Stimulated activated naive CD4-positive, alpha-beta T cell (primary cell): ENCODE results near the gene SYT12.

Experiments used
- DNase-seq, 6 experiments: peaks; one replicate each; lab custom pipeline; 2025; lab: John Stamatoyannopoulos, UW

Gene SYT12

DNA sequence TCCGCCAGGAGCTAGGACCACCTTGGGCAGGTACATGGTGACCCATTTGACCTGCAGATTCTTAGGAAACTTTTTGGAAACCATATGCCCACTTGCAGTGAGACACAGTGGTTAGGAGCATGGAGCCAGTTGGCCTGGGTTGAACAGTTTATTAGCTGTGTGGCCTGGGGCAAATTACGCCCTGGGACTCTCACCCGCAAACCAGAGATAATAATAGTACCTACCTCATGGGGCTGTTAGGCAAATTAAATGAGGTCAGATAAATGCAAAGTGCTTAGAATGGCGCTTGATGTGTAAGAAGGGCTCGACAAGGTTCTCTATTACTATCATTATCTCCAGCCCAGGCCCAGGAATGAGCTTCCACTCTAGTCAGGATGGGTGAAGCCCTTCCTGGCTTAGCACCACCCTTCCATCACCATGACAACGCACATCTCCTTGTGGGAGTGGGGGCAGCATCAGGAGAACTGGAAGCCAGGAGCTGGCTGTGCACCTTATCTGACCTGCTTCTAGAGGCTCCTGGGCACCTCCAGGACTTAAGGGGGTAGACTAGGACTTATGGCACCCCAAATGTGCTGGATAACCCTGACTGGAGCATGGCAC, 5.1 kb downstream of the SYT12 start:
- no peak for DNase-seq

DNA sequence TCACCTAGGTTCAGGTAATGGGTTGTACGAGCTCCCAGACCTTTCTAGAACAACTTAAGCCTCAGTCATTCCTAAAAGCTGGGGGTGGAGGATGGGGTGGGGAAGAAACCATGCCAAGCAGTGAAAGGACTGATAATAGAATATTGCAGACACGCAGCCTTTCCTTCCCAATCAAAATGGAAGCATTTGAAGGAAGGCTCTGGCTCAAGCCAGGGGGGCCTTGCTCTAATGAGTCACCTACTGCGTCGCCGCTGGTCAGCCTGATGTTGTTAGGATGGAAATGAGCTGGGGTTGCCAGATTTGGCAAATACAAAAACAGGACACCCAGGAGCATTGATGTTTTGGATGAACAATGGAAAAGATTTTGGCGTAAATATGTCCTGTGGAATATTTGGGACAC, 6.2 kb downstream of the SYT12 start:
- DNase-seq: no peak

- DNase-seq: no peak
Measured at GRCh38 chr11:67030976-67031375, 8.0 kb downstream of the SYT12 start.

DNA sequence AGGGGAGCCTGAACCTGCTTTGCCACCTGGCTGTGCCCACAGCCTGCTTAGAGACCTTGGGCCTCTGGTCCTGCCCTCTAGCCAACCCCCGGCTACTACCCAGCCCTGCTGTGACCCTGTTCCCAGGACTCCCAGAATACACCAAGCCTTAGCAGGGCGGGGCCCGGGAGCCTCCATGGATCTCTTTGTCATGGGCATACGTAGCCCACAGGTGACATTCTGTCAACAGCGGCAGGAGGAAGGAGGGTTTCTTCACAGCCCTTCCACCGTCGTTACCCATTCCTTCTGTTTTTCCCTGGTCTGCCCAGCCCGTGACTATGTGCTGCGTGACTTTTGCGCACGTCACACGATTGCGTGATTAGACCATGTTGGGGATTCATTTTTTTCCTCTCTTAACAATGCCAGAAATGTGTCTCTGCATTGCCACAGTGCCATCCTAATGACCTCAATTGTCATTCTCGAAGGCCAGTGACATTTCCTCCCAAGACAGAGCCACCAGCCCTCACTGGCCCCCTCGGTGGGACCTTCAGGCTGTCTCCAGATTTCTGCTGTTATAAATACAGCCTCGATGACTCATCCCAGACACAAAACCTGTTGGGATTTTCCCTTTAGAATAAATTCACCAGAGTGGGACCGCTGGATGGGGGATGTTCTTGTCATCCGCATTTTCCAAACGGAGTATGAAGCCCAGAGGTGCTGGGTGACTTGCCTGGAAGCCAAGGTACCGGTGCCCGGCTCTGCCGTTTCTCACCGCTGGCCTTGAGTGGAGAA, 9.0 kb downstream of the SYT12 start:
- no peak for DNase-seq

DNA sequence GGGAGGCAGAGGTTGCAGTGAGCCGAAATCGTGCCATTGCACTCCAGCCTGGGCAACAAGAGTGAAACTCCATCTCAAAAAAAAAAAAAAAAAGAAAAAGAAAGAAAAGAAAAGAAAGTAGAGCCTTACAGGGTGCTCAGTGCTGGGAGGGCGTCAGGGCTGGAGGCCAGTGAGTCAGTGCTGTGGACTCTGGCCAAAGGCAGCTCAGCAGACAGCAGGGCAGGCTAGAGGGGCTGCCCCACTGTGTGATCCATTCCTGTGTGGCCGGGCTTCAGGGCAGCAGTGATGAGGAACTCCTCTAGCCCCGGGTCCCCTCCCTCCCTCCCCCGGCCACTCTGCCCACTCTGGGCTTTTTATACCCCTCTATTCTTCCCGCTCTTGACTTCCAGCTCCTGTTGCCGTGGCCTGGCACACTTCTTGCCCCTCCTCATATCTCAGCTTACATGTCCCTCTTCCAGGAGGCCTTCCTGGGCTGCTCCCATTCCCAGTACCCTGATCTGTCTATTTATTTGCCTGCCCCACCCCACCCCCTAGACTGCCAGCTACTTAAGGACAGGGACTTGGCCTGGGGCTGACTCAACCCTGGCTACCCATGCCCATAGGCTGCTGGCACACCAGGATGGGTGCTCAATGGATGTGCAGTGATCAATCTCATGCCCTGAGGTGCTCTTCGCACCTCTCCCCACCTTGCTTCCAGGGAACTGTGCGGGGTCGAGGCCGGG, 10.1 kb downstream of the SYT12 start:
- DNase-seq: no peak

GRCh38 chr11:67033661-67034166, 10.8 kb downstream of the SYT12 start:
- no peak for DNase-seq

DNA sequence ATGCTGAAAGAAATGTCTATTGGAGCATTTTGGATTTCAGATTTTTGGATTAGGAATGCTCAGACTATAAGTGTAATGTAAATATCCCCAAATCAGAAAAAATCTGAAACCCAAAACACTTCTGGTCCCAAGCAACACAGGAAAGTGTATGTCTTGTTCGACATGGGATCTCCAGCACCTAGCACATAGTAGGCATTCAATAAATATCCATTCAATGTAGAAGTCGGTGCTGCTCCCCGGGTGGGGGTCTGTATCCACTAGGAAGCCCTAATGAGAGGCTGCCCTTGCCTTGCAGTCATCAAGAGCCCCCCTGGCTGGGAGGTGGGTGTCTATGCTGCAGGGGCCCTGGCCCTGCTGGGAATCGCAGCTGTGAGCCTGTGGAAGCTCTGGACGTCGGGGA, 11.4 kb downstream of the SYT12 start:
- DNase-seq: no peak

DNA sequence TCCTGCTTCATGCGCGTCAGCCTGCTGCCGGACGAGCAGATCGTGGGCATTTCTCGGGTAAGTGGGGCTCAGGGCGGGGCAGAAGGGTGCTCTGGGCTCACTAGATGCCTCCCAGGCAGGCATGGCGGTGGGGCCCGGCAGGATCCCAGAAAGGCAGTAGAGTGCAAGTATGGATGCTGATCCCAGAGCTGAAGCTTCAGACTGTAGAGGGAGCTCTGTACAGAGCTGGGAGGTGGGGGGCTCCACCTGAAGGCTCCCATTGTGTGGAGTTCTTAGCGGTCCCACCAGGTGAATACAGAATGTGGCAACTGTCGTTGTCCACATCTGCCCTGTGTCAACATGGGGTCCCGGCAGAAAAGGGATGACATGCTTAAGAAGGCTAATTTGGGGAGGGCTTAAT, 17.2 kb downstream of the SYT12 start:
- no peak for DNase-seq

GRCh38 chr11:67041602-67042001, 18.7 kb downstream of the SYT12 start:
- DNase-seq: no peak

DNA sequence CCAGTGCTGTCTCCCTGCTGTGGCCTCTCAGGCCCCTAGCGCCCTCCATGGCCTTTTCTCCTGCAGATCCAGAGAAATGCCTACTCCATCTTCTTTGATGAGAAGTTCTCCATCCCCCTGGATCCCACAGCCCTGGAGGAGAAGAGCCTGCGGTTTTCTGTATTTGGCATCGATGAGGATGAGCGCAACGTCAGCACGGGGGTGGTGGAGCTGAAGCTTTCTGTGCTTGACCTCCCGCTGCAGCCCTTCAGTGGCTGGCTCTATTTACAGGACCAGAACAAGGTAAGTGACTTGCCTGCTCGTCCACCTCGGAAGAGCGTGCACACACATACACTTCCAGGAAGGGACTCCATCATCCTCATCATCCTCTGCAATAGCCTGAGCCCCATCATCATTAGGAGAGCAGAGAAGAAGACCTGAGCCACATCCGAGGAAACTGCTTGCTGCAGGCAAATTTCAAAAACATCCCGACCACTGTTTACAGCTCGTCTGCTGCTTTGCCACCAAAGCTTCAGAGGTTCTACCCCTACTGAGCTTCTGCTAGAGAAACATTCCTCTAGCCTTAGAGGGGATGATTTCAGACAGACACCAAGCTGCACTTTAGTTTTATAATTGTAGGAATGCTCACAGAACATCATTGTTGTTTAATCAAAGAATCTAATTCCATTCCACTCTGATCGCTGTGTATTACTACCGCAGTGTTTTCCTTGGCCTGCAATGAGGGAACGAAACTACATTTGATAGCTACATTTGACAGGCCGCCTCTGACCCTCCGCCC, 20.8 kb downstream of the SYT12 start:
- DNase-seq: no peak

- DNase-seq: no peak
Measured at GRCh38 chr11:67044496-67044895, 21.6 kb downstream of the SYT12 start.

- DNase-seq: no peak
Measured at GRCh38 chr11:67045314-67045713, 22.4 kb downstream of the SYT12 start.

GRCh38 chr11:67048515-67049130, 25.7 kb downstream of the SYT12 start:
- DNase-seq: no peak

DNA sequence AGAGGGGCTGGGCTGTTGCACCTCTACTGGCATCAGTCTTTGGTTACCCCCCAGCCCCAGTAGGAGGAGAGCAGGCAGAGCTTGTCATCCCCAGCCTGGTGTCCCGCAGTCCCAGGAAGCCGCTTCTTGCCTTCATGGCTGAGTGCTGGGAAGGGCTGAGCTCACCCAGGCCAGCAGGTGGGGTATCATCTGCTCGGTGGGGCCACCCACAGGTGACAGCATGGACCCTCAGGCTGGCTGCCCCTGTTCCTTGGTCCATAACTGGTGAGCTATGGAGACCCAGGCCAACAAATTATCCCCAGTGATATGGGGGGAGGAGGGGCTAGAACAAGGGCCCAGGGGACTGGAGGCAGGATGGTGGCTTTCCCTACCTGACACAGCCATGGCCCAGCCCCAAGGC, 27.2 kb downstream of the SYT12 start:
- no peak for DNase-seq

DNA sequence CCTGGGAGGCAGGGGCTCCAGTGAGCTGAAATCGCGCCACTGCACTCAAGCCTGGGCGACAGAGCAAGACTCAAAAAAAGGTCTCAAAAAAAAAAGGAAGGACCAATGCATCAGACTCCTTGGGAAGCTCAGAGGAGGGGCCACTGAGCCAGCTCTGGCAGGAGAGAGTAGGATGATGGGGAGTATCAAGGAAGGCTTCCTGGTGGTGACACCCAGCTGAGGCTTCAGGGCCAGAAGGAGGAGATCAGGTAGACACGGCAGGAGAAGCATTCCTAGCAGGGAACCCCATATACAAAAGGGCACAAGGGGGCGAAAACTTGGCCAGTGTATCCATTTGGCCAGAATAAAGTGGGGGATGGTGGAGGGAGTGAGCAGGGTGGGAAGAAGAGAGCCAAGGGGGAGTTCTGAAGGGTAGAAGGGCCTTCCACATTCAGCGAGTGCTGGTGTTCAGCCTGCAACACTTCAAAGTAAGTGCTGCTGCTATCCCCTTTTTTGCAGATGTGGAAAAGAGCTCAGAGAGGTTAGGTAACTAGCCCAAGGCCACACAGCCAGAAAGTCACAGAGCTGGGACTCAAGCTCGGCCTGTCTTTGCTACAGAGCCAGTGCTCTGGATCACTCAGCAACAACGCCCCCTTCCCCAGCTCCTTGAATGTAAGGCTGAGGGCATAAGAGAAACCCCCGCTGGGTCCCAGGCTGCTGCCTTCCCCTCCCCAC, 28.4 kb downstream of the SYT12 start:
- no peak for DNase-seq

DNA sequence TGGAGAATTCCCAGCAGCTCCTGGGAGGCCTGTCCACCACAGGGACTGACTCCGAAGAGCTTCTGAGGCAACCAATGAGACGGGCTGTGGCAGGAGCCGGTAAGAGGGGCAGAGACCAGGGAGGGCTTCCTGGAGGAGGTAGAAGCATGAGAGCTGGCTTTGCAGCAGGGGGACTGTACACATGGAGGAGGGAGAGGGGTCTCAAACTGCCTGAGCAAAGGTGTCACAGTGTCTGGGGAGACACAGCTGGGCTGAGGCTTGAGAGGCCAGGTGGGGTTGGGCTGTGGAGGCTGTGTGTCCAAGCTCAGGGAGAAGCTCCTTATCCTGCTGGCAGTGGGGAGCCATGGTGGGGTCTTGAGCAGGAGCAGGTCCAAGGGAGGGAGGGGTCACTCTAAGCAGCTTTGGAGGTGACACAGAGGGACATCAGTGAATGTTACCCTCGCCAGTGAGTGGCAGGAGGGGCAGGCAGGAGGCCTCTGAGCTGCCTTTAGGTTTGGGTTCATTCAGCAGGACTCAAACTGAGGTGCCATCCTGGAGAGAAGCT, 29.1 kb downstream of the SYT12 start:
- DNase-seq: no peak

DNA sequence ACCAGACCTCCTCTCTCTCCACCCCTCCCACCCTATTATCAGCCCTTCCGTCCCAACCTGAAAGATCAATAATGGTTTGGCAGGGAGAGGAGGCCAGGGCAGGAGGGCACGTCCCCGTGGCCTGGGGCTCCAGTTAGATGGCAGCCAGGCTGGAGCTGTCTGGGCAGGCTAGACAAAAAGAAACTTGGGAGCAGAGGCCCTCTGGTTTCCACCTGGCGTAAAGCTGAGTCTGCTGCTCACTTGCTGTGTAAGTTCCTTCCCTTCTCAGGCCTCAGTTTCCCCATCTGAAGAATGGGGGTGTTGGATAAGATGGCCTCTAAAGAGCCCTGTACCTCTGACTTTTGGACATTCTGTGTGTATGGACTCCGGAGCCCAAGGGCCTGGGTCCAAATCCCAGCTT, 30.0 kb downstream of the SYT12 start:
- no peak for DNase-seq

DNA sequence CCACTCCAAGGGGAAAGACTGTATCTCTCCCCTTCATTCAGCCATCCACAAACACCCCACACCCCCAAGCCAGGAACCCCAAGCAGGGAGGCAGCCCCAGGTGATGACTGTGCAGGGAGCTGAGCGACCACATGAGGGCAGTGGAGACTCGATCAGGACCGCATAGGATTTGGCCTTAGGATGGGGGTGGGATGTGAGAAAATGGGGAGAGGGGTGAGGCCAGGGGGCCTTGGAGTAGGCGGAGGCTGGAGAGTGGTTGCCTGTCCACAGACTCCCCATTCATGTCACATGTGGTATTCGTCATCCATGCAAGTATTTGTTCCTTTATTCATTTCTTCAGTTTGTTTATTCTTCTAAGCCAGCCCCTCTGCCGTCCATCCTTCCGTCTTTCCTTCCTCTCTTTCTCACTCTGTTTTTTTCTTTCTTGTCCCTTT, 31.0 kb downstream of the SYT12 start:
- DNase-seq: peak in 5 of 6 experiments; percentile 1 to 20 (median 14)

GRCh38 chr11:67054346-67054835, 31.5 kb downstream of the SYT12 start:
- no peak for DNase-seq

GRCh38 chr11:67054836-67055523, 32.0 kb downstream of the SYT12 start:
- DNase-seq: no peak
